Heart left ventricle (tissue), 13 donors: ENCODE data around the gene ZNF488.

Experiments used
- CTCF ChIP-seq, 12 donors: fragments of 200-600 bp; sonication (generic) in 4 of 12; IDR thresholded peaks; one replicate each; pipeline versions ENCODE4 v1.5.0 to v1.8.0; 2018 to 2022; ENCODE audit warnings: antibody characterized with exemption in 12 of 12, mild to moderate bottlenecking in 5 of 12
- POLR2A ChIP-seq, 2 donors: fragments of 450-650 bp; IDR thresholded peaks; one replicate each; pipeline ENCODE4 v1.6.1; 2017; ENCODE audit warnings: antibody characterized with exemption in 2 of 2, mild to moderate bottlenecking in 2 of 2, moderate library complexity in 2 of 2
- donor health status: ischemic (EF 13 %, LVEDD 7.1; RV severe dilation, severe dysfunction).
- donor health status: DM: no; HTN: yes; CAD: no.
- donor health status: DM: no; HTN: no; CAD: no.
- donor health status: ischemic (EF 25% LVEDD 6.9; RV normal size, moderate dysfunction).
- donor health status: ischemic (EF 25% LVEDD 5.7; RV mildly dilated, moderate dysfunction).
- donor health status: ischemic (EF 35%, LVEDD 5.7; RV mildly dilated, moderate dysfunction).
- donor health status: nonischemic (EF 11% LVEDD 7.7; RV severe dilation, severe dysfunction).
- donor health status: DM: yes; HTN: yes; CAD: no.
- donor health status: PGD.
- donor health status: ischemic (EF 29% LVEDD 5.4; RV normal size, mild dysfunction).
- donor health status: nonischemic (EF 23%, LVEDD 6.1; RV moderate dilation, normal function).

GRCh38 chr10:47354900-47355299, 29.2 kb downstream of the ZNF488 start:
- TF ChIP-seq CTCF (IDR thresholded peaks at IDR 0.05) (no peak), POLR2A (IDR thresholded peaks at IDR 0.05) (no peak)
